GM19035 (cell line): ENCODE results near the gene PLPP3.

Source experiments
- ATAC-seq: cut with Tn5 transposase; IDR thresholded peaks from one replicate; pipeline ENCODE4 v1.9.1; 2021; ENCODE audit not compliant: unreplicated experiment

The PLPP3 gene

DNA sequence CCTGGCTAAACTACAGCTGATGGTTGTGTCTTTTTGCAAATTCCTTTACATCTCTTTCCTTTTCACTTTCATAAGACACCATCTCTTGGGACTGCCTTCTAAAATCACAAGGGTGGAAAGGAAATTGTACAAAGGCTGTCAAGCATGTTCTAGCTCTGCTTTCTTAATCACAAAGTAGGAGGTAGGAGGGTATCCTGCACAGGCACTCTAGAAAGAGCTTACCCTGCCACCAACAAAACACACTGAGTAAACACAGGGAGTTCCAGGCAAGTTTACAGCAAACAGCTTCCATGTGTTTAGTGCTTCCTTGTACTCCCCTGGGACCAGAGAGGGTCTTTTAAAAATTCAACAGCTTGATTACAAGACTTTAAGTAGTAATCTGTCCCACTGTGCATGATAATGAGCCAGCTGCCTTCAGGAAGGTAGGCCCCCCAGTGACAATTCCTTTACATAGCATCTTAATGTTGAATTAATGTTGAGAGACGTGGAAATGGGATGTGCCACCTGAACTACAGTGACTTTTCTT, 2.4 kb downstream of the PLPP3 start:
- ATAC-seq, result no peak

DNA sequence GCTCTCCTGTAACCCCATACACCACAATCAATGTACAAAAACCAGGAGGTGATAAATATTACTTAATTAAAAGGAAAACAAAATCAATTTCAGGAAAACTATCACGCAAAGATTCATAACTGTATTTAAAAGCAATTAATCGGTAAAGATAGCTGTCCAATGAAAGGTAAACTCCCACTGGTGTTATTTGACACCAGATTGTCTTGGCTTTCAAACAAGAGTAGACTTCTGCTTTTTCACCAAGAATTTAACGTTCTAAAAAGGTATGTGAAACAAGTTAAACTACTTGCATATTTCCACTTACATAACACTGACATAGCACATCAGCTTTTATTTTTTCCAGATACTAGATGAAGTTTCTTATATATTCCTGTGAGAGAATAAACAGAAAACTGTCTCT, 3.5 kb downstream of the PLPP3 start:
- ATAC-seq, result no peak

DNA sequence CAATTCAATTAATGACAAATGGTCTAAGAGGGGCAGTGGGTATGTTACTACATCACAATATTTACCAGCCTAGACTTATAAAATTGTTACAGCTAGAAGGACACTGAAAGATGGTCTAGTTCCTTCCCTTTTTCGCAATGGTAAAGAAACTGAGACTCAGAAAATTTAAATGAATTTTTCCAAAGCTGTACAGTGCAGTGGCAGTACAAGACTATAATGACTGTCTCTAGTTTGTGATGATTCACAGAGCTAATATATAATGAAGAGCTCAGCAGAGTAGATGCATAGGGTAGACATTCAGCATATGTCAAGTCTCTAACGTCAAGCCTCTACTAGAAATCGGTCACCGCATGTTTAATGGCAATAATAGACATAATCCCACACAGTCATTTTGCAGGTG, 4.6 kb downstream of the PLPP3 start:
- ATAC-seq, result no peak

DNA sequence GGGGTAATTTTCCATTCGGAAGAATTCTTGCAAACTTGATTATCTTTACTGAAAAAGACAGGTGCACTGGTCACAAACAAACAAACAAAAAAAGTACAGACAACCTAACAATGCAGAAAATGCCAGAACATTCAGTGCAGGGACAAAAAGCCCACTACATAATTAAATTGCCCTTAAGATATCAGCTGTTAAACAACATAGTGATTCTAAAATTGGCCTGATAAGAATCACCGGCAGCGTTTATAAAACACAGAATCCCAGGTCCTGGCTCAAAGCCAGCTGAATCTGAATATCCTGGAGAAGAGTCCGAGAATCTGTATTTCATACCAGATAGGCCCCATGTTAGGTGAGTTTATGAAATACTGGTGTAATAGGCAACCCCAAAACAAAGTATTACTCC, 6.1 kb downstream of the PLPP3 start:
- ATAC-seq, result no peak

DNA sequence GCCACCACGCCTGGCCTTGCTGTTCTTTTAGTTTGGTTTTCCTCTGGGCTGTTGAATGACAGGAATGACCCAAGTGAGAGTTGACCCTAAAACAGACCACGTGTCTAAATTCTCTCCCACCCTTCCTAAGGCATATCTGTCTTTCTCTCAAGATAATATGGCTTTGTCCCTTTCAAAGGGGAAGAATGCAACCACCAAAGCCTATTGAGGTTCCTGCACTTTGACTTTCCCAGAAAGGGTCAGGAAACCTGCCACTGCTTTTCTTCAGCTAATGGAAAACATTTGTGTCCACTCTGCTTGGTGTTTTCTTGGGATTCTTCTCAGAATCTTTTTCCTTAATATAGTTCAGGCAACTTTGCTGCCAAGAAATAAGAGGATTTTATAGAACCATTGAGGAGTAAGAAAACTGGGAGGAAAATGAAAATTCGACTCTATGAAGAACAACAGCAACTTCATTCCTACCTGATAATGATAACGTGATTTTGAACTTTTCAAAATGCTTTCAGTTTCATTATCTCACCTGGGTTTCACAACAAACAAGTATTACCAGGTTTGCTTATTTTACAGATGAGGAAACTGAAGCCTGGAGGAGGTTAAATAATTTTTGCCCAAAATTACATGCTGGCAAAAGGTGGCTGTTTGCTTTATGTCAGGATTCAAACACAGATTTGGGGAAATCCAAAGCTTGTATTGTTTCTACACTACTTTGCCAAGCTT, 6.9 kb downstream of the PLPP3 start:
- ATAC-seq, result no peak

DNA sequence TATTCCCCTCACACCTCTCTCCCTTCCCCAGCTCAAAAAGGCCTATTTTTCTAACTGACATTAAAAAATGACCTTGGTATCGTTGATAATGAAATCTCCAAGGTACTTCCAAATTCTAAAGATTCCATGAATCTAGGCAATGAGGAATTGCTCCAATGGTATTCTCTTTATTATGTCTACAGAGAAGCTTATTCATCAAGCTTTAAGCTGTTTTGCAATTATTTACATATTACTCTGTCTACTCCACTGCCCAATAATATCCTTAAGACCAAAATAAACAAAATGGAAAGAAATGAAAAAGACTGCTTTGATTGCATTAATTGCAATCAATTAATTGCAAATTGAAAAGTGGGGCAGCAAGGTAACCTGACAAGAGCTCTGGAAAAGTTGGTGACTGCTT, 7.9 kb downstream of the PLPP3 start:
- no peak for ATAC-seq

DNA sequence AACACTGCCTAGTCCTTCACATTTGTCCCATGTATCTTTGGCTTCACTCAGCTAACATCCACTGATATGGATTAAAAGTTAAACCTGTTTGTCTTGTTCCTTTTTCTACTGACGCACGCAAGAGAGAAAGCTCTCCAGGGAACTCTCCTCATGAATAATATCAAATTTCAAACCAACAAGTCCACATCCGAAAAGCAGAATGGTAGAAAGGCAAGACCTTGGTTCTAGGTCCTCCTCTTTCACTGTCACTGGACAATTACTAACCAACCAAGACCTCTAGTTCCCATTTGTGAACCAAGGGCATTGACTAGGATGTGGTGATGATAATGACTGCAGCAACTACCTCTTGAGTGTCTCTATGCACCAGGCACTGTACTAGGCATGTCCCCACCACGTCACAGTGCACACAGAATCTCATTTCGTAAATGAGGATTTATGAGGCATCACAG, 8.4 kb downstream of the PLPP3 start:
- ATAC-seq, result no peak

DNA sequence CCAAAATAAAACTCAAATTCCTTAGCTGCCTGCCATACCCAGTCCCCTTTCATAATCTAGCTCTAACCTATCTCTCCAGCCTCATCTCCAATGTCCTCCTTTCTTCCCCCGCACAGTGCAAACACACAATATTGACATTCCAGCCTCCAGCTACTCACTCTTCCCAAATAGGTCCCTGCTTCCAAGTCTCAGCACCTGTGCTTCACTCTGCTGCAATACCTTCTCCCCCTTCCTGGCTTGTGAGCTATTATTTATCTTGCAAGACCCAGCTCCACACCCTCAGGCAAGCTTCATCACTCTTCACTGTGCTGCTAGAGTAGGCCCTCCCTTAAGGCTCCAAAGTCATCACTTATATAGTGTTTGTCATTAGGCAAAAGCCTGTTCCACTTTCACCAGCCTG, 9.7 kb downstream of the PLPP3 start:
- ATAC-seq, result no peak

DNA sequence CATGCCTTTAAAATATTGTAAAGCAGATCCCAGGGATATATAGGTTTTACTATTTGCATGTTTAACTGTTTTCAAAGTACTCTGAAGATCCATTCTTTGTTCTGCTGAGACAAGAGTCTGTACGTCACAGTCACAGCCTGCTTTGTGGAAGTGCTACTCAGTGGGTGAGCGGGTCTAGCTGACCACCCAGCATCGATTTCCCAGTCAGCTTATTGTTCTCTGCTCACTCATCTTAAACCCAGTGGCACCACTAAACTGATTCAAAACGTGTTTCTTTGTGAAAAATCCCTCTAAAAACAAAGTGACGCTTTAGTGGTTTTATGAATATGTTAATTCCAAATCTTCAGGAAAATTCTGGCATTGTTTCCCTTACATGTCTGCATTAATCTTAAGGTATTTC, 12.4 kb downstream of the PLPP3 start:
- ATAC-seq, result no peak

DNA sequence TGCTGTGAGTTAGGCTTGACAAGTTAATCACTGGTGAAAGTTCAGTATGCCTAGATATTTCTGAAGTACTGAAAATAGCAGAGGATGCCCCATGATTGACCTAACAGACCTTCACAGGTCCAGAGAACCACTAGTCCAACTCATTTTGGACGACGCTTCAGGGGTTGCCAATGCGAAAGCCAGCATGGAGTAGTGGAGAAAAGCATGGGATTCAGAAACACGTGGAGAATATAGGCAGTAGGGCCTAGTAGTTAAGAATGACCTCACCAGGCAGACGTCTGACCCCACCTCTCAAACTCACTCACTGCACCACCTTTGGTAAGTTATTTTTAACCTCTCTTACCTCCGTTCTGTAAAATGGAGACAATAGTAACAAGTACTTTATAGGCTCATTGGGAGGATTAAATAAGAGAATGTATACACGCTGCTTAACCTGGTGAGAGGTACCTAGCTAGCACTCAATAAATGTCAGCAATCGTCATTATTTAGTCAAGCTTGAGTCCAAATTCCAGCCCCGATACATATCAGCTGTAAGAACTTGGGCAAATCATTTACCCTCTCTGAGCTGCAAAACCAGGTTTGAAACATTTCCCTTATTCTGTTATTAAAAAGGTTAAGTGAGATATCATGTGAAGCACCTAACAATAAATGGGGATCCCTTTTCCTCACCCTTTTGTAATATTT, 13.2 kb downstream of the PLPP3 start:
- no peak for ATAC-seq

DNA sequence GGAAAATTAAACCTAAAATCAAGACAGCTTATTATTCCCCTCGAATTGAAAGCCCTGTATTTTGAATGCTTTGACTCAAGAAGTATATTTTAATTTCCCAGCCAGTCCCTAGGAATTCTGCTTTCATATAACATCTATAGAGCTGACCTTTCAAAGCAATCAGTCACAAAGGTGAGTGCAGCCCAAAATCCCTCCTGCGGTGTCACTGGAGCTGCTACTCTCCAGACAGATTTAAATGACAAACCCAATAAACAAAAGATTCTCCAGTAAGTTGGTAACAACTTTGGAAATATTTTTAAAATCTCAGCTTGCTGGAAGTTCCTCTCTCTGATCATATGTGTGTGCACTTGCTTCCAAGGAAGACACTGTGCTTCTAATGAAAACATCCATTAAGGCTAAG, 14.7 kb downstream of the PLPP3 start:
- ATAC-seq, result no peak

DNA sequence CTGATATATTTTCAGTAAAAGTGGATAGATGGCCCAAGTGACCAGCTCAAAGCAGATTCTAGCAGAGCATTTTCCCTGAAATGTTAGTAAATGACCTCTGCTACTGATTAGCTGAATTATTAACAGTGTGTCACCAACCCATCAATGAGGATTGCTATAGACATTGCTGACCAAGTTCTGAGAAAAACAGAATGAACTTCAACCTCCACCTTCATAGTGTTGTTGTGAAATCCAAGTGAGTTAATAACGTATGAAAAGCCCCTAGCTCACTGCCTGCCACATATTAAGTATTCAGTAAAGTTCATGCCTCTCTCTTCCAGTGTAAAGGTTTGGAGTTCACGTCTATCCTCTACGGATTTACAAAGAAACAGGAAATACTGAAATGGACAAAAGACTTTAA, 15.8 kb downstream of the PLPP3 start:
- ATAC-seq, result no peak

DNA sequence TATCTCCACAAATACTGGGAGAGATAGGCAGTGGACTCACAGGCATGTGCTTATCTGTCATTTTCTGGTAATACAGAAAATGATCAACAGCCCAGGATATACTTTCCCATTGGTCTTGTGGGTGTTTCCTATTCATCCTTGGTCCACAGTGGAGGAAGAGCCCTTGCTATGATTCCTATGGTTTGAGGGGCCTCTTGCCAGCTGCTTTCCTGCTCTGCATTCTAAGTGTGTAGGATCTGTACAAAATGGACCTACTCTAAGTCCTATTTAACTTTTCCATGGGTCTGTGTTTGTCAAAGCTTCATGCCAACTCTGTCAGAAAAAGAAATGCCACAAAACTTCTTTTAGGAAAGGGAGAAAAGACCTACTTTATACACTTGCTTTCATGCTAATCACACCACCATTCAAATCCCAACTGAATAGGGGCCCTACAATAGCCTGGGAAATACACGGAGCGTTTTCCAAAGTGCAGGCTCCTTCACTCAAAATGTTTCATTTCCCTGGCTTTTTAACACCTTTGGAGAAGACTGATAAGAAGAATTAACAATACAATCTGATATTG, 16.4 kb downstream of the PLPP3 start:
- ATAC-seq, result no peak

DNA sequence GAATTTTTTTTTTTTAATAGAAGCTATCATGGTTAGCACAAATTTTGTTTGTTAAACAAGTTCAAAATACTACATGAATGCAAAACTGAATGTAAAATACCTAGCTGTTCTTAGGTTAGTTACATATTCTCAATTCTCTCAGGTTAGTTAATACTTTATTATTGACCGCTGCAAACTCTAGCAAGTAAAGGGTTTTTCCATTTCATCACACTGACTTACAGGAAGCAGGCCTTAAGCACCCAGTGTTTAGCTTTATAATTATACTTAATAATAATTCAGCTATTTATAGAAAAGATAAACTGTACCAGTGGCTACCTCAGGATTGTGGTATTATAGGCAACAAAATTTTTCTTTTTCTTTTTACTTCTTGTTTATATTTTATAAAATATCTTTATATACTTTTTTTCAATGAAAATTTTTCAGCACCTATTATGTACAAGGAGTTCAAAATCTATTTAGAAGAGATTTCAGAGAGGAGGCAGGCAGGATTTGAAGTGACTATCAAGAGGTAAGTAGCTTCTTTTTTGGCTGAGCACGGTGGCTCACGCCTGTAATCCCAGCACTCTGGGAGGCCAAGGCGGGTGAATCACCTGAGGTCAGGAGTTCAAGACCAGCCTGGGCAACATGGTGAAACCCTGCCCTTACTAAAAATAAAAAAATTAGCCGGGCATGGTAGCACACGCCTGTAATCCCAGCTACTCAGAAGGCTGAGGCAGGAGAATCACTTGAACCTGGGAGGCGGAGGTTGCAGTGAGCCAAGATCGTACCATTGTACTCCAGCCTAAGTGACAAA, 17.9 kb downstream of the PLPP3 start:
- ATAC-seq, result no peak

DNA sequence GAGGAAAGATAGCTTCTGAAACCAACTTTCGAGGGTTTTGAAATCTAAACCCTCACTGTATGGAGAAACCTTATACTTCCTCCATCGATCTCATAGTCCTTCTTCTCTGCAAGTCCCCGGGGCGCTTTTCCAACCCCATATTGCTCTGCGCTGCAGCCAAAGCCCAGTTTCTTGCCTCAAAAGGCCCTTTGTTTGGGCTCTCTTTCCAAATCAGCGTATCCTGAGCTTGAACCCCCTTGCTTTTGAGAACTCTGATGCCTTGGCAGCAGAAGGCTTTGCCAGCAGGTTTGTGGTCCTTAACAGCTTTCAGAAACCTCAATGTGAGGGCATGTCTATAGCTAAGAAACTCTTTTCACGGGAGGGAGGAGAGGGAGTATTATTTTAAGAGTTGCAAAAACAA, 21.6 kb downstream of the PLPP3 start:
- ATAC-seq, result no peak

DNA sequence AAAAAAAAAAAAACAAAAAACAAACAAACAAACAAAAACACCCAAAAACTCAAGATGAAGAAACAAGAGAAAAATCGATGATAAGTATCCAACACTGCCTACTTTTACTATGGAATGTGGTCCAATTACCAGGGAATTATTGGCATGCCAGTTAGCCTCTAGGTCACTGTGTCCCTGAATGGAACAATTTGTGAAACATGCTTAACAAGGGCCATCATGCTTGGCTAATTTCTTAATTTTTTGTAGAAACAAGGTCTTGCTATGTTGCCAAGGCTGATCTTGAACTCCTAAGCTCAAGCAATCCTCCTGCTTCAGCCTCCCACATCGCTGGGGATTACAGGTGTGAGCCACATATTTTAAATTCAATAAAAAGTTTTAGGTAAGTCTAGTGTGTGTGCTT, 23.9 kb downstream of the PLPP3 start:
- no peak for ATAC-seq

DNA sequence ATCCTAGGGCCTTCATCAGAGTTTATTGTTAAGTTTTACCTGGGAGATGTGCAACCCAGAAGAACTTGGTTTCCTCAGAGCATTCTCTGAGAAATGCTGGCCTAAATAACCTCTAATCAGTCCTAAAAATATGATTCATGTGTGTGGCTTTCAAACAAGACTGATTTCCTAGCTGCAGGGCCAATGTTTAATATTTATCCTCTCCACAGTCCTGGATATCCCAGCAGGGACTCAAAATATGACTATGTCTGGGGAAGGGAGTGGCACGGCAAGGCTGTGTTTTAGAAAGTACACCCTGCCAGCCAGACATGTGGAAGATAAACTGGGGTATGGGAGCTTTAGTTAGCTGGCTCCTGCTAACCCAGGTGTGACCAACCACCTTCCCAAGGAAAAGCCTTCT, 26.3 kb downstream of the PLPP3 start:
- no peak for ATAC-seq

DNA sequence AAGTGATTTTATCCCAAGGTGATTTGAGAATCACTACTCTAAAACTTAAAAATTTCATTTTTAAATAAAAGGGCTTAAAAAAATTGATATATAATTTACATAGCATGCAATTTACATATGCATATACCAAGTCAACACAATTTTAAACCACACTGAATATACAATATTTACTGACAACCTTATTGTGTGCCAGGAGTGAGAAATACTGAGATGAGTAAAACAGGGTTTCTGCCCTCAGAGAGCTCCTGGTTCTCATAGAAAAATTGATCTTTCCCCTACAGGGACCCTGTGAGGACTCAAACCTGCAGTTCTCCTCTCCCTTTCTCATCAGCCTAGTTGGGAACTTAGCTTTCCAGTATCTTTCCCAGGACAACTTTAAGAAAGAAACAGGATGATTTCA, 27.0 kb downstream of the PLPP3 start:
- ATAC-seq, result no peak

DNA sequence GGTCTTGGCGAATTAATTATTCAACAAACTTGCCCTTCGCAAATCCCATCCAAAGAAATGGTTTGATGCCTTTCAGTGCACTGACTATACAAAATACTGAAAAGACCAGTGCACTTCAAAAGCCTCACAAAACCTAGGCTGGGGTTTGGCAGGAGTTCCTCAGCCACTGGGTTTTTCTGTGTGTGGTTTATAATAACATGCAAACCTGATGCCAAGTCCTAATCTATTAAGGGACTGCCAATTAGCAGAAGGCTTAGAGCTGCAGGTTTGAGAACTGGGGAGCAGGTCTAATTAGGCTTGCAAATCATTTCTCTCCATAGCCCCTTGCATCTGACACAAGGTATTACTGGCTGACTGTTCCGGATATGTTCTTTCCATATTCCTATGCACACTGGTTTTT, 27.7 kb downstream of the PLPP3 start:
- no peak for ATAC-seq

DNA sequence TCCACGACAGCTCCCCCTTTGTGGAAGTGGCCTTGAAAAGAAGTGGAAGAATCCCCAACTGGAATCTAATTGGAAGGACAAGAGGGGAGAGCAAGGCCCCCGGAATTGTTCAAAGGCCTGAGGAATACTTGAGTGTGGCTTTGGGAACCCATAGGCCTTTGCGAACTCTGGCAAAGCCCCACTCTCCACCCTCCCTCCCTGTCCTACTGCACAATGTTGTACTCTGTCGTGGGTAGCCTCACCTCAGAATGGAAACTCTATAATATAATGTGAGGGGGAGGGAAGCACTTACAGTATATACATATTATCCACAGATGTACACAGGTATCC, 28.5 kb downstream of the PLPP3 start:
- ATAC-seq, result no peak

DNA sequence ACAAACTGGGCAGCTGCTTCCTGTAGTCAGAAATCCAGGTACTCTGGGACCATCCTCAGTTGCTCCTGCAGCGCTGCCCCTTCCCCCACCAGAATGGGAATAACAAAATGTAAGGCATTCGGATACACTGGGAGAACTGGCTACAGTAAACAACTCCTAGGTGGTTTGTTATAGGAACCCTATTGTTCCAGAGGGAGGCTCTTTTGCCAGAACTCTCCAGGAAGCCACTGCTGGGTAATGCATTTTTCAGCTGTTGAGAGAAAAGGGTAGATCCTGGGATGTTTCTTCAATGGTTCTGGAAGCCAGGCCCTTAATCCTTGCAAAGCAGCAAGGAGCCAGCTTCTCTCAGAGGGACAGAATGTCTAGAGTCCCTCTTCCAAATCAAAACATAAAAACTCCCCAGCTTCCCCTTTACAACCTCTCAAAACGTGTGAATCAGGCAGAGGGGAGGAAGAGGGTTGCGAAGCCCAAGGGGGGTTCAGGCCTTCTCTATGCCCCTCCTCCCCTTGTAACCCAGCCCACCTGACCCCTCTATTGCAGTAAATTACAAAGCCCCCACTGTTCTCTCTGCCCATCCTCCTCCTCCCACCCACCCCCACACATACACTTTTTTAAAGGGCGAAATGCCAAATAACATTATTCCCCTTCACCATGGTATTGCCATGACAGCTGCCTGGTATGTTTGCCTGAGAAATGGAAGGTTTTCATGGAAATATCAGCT, 29.1 kb downstream of the PLPP3 start:
- ATAC-seq, result no peak
